ENCODE measurements around the gene HOXB5.
A peak's percentile ranks its signal among the peaks of the same experiment; 100 is the strongest.

The HOXB5 gene

GRCh38 chr17:48625495-48626244 lies 32.1 kb upstream of the HOXB5 start:
- peak; percentile 63 to 76 for DNase-seq
- Histone ChIP-seq H3K9ac (ENCODE audit: low read length) (no peak overlapping the region), H2BK12ac (ENCODE audit: low read length) (no peak overlapping the region), H3K27me3 (ENCODE audit: insufficient read depth, low read length) (peaks cover 95% of the 10 kb centered on the region), H3K14ac (ENCODE audit: low read length) (no peak overlapping the region), H3K79me2 (ENCODE audit: control insufficient read depth, insufficient read depth, low read length, poor library complexity) (no peaks in the 10 kb centered on the region), H3K18ac (ENCODE audit: low read length) (no peak overlapping the region), H2AFZ (ENCODE audit: insufficient read depth, low read length, poor library complexity) (peak overlapping the region; percentile 69), H4K8ac (ENCODE audit: low read depth, low read length) (no peak overlapping the region), H2AK5ac (ENCODE audit: low read length) (no peak overlapping the region), H3K4me2 (ENCODE audit: low read length) (peak overlapping the region; percentile 83), H2BK120ac (ENCODE audit: insufficient read depth, low read length, poor library complexity) (no peak overlapping the region), H3K9me3 (ENCODE audit: insufficient read depth, low read depth, low read length) (peaks cover 9% of the 10 kb centered on the region), H3K36me3 (ENCODE audit: control insufficient read depth in 1 of 2, insufficient read depth in 2 of 2, low read length in 2 of 2) (no peaks in the 10 kb centered on the region), H2BK5ac (ENCODE audit: low read depth, low read length, poor library complexity) (no peak overlapping the region), H3K4ac (ENCODE audit: low read depth, low read length) (no peak overlapping the region), H3K4me1 (ENCODE audit: control insufficient read depth in 1 of 2, insufficient read depth in 2 of 2, low read length in 2 of 2) (peaks cover 8 to 18% of the 10 kb centered on the region in 2 experiments), H4K91ac (ENCODE audit: low read depth, low read length) (no peak overlapping the region), H3K79me1 (ENCODE audit: low read length) (no peaks in the 10 kb centered on the region), H3K23ac (ENCODE audit: low read length) (no peak overlapping the region), H3K27ac (ENCODE audit: low read depth, low read length) (no peak overlapping the region), H3K4me3 (ENCODE audit: low read depth, low read length) (peak overlapping the region; percentile 21), H4K12ac (ENCODE audit: low read depth, low read length) (no peak overlapping the region)
- no CpG with 5 or more reads among the region's 69 CpGs for WGBS (ENCODE audit: extremely low coverage, insufficient coverage, insufficient read length)

- Histone ChIP-seq H3K23ac (ENCODE audit: low read length) (no peak overlapping the region), H3K4me3 (ENCODE audit: low read depth, low read length) (peak overlapping the region; percentile 21), H4K12ac (ENCODE audit: low read depth, low read length) (no peak overlapping the region), H3K18ac (ENCODE audit: low read length) (no peak overlapping the region), H2BK5ac (ENCODE audit: low read depth, low read length, poor library complexity) (no peak overlapping the region), H3K36me3 (ENCODE audit: control insufficient read depth in 1 of 2, insufficient read depth in 2 of 2, low read length in 2 of 2) (no peaks in the 10 kb centered on the region), H3K9ac (ENCODE audit: low read length) (no peak overlapping the region), H3K9me3 (ENCODE audit: insufficient read depth, low read depth, low read length) (peaks cover 13% of the 10 kb centered on the region), H3K4me1 (ENCODE audit: control insufficient read depth in 1 of 2, insufficient read depth in 2 of 2, low read length in 2 of 2) (peaks cover 8 to 18% of the 10 kb centered on the region in 2 experiments), H4K8ac (ENCODE audit: low read depth, low read length) (no peak overlapping the region), H3K14ac (ENCODE audit: low read length) (no peak overlapping the region), H2BK12ac (ENCODE audit: low read length) (no peak overlapping the region), H2AFZ (ENCODE audit: insufficient read depth, low read length, poor library complexity) (peak overlapping the region; percentile 69), H3K4me2 (ENCODE audit: low read length) (peak overlapping the region; percentile 83), H4K91ac (ENCODE audit: low read depth, low read length) (no peak overlapping the region), H3K4ac (ENCODE audit: low read depth, low read length) (no peak overlapping the region), H3K27me3 (ENCODE audit: insufficient read depth, low read length) (peaks cover 96% of the 10 kb centered on the region), H3K79me1 (ENCODE audit: low read length) (no peaks in the 10 kb centered on the region), H2BK120ac (ENCODE audit: insufficient read depth, low read length, poor library complexity) (no peak overlapping the region), H2AK5ac (ENCODE audit: low read length) (no peak overlapping the region), H3K79me2 (ENCODE audit: control insufficient read depth, insufficient read depth, low read length, poor library complexity) (no peaks in the 10 kb centered on the region), H3K27ac (ENCODE audit: low read depth, low read length) (no peak overlapping the region)
- DNase-seq: no peak
- WGBS (ENCODE audit: extremely low coverage, insufficient coverage, insufficient read length): no CpG with 5 or more reads among the region's 66 CpGs
Measured at GRCh38 chr17:48624544-48625494, 31.2 kb upstream of the HOXB5 start.

- Histone ChIP-seq H4K8ac (ENCODE audit: low read depth, low read length) (no peak overlapping the region), H3K4me1 (ENCODE audit: control insufficient read depth in 1 of 2, insufficient read depth in 2 of 2, low read length in 2 of 2) (peaks cover 8 to 18% of the 10 kb centered on the region in 2 experiments), H2AK5ac (ENCODE audit: low read length) (no peak overlapping the region), H3K18ac (ENCODE audit: low read length) (no peak overlapping the region), H3K14ac (ENCODE audit: low read length) (no peak overlapping the region), H2BK120ac (ENCODE audit: insufficient read depth, low read length, poor library complexity) (no peak overlapping the region), H3K4me3 (ENCODE audit: low read depth, low read length) (no peak overlapping the region), H3K27ac (ENCODE audit: low read depth, low read length) (no peak overlapping the region), H3K79me1 (ENCODE audit: low read length) (no peaks in the 10 kb centered on the region), H3K79me2 (ENCODE audit: control insufficient read depth, insufficient read depth, low read length, poor library complexity) (no peaks in the 10 kb centered on the region), H4K91ac (ENCODE audit: low read depth, low read length) (no peak overlapping the region), H2AFZ (ENCODE audit: insufficient read depth, low read length, poor library complexity) (no peak overlapping the region), H2BK5ac (ENCODE audit: low read depth, low read length, poor library complexity) (no peak overlapping the region), H3K4me2 (ENCODE audit: low read length) (no peak overlapping the region), H3K9me3 (ENCODE audit: insufficient read depth, low read depth, low read length) (peaks cover 13% of the 10 kb centered on the region), H3K27me3 (ENCODE audit: insufficient read depth, low read length) (peaks cover 98% of the 10 kb centered on the region), H2BK12ac (ENCODE audit: low read length) (no peak overlapping the region), H3K9ac (ENCODE audit: low read length) (no peak overlapping the region), H4K12ac (ENCODE audit: low read depth, low read length) (no peak overlapping the region), H3K36me3 (ENCODE audit: control insufficient read depth in 1 of 2, insufficient read depth in 2 of 2, low read length in 2 of 2) (no peaks in the 10 kb centered on the region), H3K23ac (ENCODE audit: low read length) (no peak overlapping the region), H3K4ac (ENCODE audit: low read depth, low read length) (no peak overlapping the region)
- DNase-seq: no peak
- WGBS (ENCODE audit: extremely low coverage, insufficient coverage, insufficient read length): no CpG with 5 or more reads among the region's 5 CpGs
Measured at GRCh38 chr17:48624118-48624517, 30.5 kb upstream of the HOXB5 start.

- Histone ChIP-seq H2BK5ac (ENCODE audit: low read depth, low read length, poor library complexity) (no peak overlapping the region), H3K4me1 (ENCODE audit: control insufficient read depth in 1 of 2, insufficient read depth in 2 of 2, low read length in 2 of 2) (peaks cover 8 to 18% of the 10 kb centered on the region in 2 experiments), H3K27me3 (ENCODE audit: insufficient read depth, low read length) (peaks cover 97% of the 10 kb centered on the region), H4K8ac (ENCODE audit: low read depth, low read length) (no peak overlapping the region), H3K4ac (ENCODE audit: low read depth, low read length) (no peak overlapping the region), H3K27ac (ENCODE audit: low read depth, low read length) (no peak overlapping the region), H3K79me2 (ENCODE audit: control insufficient read depth, insufficient read depth, low read length, poor library complexity) (no peaks in the 10 kb centered on the region), H3K4me2 (ENCODE audit: low read length) (no peak overlapping the region), H2BK120ac (ENCODE audit: insufficient read depth, low read length, poor library complexity) (no peak overlapping the region), H3K79me1 (ENCODE audit: low read length) (no peaks in the 10 kb centered on the region), H2BK12ac (ENCODE audit: low read length) (no peak overlapping the region), H2AFZ (ENCODE audit: insufficient read depth, low read length, poor library complexity) (no peak overlapping the region), H3K18ac (ENCODE audit: low read length) (no peak overlapping the region), H3K4me3 (ENCODE audit: low read depth, low read length) (no peak overlapping the region), H4K91ac (ENCODE audit: low read depth, low read length) (no peak overlapping the region), H3K36me3 (ENCODE audit: control insufficient read depth in 1 of 2, insufficient read depth in 2 of 2, low read length in 2 of 2) (no peaks in the 10 kb centered on the region), H3K14ac (ENCODE audit: low read length) (no peak overlapping the region), H2AK5ac (ENCODE audit: low read length) (no peak overlapping the region), H3K9me3 (ENCODE audit: insufficient read depth, low read depth, low read length) (peaks cover 13% of the 10 kb centered on the region), H3K23ac (ENCODE audit: low read length) (no peak overlapping the region), H4K12ac (ENCODE audit: low read depth, low read length) (no peak overlapping the region), H3K9ac (ENCODE audit: low read length) (no peak overlapping the region)
- DNase-seq: no peak
- WGBS (ENCODE audit: extremely low coverage, insufficient coverage, insufficient read length): no CpG with 5 or more reads among the region's 4 CpGs
Measured at GRCh38 chr17:48623583-48623982, 30.0 kb upstream of the HOXB5 start.

Measured in trophoblast cell (in vitro differentiated cells and primary cell).